GM19455 (cell line): Measurements from ENCODE around the gene OTOP2.

Source experiments
- ATAC-seq: cut with Tn5 transposase; IDR thresholded peaks from one replicate; pipeline ENCODE4 v1.9.1; 2021; ENCODE audit not compliant: unreplicated experiment

Gene OTOP2

DNA sequence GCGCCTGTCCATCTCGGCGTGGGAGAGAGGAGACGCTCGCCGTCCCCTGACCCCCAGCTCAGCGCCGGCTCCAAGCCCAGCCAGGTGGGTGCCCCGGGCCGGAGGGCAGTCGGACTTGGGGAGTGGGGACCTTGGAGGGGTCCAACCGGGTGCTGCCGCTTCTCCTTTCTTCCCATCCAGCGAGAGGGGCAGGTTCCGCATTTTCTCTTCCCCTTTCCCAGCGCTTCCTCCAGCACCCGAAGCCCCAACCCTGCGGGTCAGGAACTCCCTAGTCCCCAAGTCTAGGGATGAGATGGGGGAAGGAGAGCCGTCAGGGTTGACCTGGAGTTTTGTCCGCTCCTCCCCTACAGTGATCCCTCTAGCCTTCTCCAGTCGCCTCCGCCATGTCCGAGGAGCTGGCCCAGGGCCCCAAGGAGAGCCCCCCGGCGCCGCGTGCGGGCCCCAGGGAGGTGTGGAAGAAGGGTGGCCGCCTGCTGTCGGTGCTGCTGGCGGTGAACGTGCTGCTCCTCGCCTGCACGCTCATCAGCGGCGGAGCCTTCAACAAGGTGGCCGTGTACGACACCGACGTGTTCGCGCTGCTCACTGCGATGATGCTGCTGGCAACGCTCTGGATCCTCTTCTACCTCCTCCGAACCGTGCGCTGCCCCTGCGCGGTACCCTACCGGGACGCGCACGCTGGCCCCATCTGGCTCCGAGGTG, at the start of gene OTOP2:
Gene OTOP2, plus strand, starts transcription at position 24 of the 699 bp plus-strand sequence. Its CDS starts 360 bp downstream, at position 384.
- ATAC-seq: no peak

DNA sequence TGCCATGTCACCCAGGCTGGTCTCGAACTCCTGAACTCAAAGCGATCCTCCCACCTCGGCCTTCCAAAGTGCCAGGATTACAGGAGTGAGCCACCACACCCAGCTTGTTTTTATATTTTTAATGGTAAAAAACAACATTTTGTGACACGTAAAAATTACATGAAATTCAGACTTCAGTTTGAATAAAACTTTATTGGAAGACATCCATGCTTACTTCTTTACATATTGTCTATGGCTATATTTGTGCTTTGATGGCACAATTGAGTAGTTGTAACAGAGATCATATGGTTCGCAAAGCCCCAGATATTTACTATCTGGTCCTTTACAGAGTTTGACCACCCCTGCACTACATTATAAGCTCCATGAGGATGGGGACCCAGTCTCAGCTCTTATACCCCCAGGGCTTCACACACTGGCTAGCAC, 49.4 kb upstream of the OTOP2 start:
- no peak for ATAC-seq

- no peak for ATAC-seq
These were observed 48.7 kb upstream of the OTOP2 start for GRCh38 chr17:74875155-74875976.

DNA sequence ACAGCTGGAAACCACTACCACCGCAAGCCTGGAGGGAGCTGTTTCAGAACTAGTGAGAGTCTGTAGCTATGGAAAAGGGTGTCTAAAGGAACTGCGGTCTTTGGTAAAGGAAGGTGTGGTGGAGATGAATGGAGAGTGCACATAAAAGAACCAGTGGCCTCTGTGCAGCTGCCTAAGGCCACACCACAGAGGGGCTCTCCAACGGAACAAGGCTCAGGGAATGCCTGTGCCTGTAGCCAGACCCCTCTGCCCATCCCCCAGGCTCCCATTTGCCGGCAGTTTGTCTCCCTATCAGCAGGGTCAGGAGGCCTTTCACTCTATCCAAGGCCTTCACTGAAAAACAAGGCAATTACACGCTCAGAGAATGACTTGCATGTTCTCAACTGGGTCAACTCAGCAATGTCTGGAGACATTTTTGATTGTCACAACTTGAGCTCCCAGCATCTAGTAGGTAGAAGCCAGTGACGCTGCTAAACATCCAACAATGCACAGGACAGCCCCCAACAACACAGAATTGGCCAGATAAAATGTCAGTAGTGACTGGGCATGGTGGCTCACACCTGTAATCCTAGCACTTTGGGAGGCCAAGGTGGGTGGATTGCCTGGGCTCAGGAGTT, 48.0 kb upstream of the OTOP2 start:
- ATAC-seq: no peak

DNA sequence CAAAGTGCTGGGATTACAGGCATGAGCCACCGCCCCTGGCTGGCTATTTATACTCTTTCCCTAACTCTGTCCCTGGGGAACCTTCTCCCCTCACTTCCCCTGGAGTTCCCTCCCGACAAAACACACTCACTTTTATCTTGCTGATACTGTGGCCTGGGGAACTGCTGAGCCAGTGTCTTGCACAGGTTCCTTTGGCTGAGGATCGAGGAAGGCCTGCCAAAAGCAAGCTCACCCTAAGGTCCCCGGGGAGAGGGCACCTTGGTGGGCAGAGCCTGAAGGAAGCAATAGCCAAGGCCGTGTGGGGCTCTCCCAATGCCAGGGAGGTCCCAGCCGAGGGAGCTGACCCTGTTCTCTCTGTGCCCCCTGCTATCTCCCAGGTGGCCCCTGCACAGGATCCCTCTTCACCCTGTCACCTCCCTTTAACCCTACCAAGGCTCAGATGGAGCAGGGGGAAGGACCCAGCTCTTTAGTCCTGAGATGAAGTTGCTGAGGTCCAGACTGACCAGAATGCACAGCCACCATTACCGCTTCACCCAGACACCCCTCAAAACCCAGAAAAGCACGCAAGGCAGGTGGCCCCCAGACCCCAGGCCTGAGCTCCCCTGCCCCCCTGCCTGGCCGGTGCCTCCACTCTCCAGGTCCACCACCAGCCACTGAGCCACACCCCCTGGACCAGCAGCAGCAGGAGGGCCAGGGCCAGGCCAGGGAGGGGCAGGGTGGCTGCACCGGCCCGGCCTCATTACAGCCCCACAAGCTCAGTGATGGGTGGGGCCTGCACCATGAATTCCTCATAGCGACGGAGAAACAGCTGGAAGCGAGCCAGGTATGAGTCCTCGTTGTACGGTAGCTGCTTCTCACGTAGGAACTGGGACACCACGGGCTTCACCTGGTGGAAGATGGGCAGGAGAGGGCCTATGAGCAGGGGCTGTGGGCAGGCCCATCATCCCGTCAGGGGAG, 46.2 kb upstream of the OTOP2 start:
- no peak for ATAC-seq

DNA sequence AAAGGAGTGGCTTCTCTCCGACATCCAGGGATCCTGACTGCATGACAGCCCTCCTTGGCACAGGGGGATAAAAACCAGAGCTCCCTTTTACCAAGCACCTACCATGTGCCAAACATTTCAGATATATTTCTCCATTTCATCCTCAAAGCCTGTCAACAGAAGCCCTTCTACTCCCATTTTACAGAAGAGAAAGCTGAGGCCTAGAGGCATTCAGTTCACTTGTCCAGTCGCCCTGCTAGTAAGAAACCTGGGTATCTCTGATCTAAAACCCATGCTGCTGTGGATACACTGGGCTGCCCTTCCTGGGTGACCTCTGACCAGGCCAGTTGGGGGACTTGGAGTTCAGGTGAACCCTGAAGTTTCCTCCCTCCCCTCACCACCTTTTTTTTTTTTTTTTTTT, 45.4 kb upstream of the OTOP2 start:
- no peak for ATAC-seq

GRCh38 chr17:74879308-74879707, 44.8 kb upstream of the OTOP2 start:
- ATAC-seq: no peak

DNA sequence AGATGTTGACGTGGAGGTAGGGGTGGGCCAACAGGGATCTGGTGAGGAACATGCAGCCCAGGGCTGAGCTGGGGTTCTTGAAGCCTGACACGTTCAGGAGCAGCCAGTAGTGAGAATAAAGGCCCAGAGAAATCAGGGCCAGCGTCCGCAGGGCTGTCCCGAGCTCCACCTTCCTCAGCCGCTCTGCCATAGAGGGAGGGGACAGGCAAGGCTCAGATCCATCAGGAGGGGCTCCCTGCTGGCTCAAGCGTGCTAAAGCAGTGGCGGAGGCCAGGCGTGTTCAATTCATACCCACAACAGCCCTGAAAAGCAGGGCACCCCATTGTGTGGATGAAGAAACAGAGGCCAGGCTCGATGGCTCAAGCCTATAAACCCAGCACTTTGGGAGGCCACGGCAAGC, 43.0 kb upstream of the OTOP2 start:
- ATAC-seq: no peak

DNA sequence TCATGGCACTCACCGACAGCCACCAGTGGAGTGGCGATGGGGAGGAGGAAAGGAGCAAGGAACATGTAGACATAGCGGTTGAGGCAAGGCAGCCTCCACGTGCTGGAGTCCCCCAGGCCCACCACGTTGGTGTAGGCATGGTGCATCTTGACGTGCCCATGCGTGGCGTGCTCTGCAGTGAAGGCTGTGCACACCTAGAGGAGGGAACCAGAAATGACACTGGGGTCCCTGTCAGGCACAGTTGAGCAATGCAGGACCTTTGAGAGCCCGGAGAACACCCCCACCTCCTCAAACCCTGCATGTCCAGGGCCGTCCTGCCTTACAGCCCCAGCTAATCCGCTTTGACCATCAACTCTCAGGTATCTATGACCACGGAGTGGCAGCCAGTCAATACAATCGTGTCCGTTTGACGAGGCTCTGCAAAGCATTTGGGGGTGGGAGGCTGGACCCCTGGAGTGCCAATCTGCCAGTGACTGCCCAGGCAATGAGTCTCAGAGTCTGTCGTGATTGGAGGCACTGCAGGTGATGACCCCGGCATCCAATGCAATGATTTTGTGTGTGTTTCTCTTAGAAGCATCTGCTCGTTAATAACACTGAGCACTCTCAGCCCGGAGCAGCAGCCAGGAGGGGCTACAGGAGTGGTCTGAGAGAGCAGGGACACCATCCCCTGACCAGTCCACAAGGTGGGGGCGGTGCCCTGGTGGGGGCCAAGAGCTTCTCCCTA, 41.4 kb upstream of the OTOP2 start:
- no peak for ATAC-seq

- no peak for ATAC-seq
These were observed 40.8 kb upstream of the OTOP2 start for GRCh38 chr17:74883241-74883745.

- no peak for ATAC-seq
These were observed 35.6 kb upstream of the OTOP2 start for GRCh38 chr17:74888469-74888868.

- ATAC-seq: no peak
These were observed 33.5 kb upstream of the OTOP2 start for GRCh38 chr17:74890554-74890953.

- no peak for ATAC-seq
These were observed 31.8 kb upstream of the OTOP2 start for GRCh38 chr17:74892013-74892841.

DNA sequence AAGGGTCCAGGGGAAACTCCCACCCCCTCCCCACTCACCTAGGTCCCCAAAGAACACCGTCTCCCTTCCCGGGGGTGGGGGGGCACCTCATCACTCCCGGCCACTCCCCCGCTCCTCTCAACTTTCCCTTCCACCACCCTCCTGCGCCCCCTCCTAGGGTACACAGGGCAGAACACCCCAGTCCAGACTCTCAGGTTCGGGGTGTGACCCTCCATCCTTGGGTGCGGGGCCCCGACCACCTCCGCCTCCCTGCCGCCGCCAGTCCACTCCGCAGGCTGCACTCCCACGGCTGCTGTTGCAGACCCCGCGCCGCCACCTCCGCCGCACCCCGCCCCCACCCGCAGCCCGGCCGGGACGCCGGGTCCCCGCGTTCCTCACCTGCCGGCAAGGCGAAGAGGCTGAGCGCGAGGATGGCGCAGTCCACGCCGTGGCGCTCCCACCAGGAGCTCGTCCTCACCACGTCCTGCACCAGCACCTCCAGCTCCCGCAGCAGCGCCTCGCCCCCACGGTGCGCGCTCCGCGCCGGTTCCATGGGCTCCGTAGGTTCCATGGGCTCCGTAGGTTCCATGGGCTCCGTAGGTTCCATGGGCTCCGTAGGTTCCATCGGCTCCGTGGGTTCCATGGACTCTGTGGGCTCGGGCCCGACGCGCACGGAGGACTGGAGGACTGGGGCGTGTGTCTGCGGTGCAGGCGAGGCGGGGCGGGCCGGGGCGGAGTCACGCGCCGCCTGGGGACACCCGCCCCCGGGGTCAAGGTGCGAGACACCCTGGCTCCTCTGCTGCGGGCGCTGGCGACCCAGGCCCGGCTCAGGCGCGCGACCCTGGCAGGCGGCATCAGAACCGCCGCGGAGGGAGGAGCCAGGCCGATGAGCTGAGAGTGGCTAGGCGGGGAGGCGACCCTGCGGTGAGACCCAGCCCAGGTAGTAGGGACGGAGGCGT, 30.8 kb upstream of the OTOP2 start, which contains the start of gene FADS6:
Gene FADS6, minus strand, starts transcription at position 660 of the 938 bp plus-strand sequence. Its CDS starts 38 bp downstream, at position 622.
- no peak for ATAC-seq

DNA sequence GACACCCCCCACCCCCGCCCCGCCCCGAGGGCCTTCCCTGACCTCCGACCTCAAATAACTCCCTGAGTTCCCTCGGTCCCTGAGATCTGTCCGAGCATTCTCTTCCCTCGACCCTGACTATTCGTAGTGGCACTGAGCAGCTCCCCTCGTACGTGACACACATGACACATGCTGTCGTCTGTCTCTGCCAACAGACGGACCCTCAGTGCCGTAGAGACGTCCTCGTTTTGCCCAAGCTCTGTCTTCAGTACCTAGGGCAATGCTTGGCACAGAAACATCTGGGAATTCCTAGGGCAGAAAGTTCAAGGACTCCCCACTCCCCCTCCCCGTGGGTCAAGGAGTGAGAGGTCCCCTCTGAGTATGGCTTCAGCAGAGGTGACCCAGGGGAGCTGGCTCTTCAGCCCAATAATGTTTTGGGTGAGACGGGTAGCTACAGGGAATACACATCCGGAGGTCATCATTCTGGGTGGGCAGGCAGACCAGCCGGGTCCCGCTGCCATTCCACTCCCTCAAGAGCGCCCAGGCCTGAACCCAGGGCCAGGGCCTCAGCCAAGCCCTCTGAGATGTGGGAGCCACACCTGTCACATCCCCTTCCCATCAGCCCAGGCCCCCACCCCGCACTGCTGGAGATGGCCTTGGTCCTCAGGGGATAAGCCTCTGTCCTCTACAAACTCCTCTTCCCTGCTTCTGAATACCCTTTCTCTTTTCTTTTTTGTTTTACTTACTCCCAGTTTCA, 30.0 kb upstream of the OTOP2 start:
- ATAC-seq: no peak

- ATAC-seq: no peak
These were observed 25.6 kb upstream of the OTOP2 start for GRCh38 chr17:74898376-74898946.

DNA sequence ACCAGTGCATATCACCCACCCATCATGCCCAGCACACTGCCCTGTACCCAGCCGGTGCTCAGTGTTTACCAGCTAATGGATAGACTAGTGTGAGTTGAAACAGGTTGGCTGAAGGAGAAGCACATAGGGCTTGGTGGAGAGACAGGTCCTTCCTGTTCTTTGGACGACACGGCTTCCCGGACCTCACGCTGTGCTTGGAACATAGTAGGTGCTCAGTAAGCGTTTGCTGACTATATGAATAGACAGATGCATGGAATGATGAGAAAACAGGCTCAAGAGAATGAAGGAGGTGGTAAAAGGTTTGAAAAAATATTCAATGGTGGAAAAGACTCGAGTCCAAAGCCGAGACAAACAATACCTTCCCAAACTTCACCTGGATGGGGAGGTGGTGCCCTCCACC, 23.9 kb upstream of the OTOP2 start:
- ATAC-seq: no peak
